ENCODE measurements around the gene RAE1. TPM values are rescaled to one million over a fixed set of nuclear protein-coding genes. Genes with fewer than 3 reads are reported as not detected.
"Not testable (repeated sequence)": the region's sequence is repeated elsewhere in the genome, so short reads cannot be mapped to it uniquely, and the experiment has no call there.

Gene RAE1
- total and polyA plus RNA-seq, 4 donors, result 3.6 to 19.4 (median 10.8) TPM

- intact Hi-C loops (cut with DNase I), result loop anchor here in 1 of 2 donors (5.0 kb wide), 1 partner anchor 883 kb away; the partner anchor contains the start of gene RTF2
- Histone ChIP-seq H3K4me3 (ENCODE audit: low read length in 2 of 2) (peak overlapping the region in 1 of 2 donors; percentile 59), H3K27ac (ENCODE audit: low read depth in 1 of 2, low read length in 2 of 2) (peak overlapping the region in 1 of 2 donors; percentile 45)
- not testable (repeated sequence) for H3K9me3 ChIP-seq (ENCODE audit: control insufficient read depth, low read length); H3K4me1 ChIP-seq (ENCODE audit: control insufficient read depth in 1 of 2, insufficient read depth in 2 of 2, low read length in 2 of 2); ATAC-seq (ENCODE audit: low FRiP score); DNase-seq; H3K36me3 ChIP-seq (ENCODE audit: control insufficient read depth in 1 of 2, insufficient read depth in 2 of 2, low read length in 1 of 2); H3K27me3 ChIP-seq (ENCODE audit: control insufficient read depth in 1 of 2, insufficient read depth in 2 of 2, low read length in 1 of 2)
- 20 to 21% methylated on average over 7 to 13 of the region's 24 CpGs for WGBS, 2 donors
These were observed 371 bp upstream of the RAE1 start for GRCh38 chr20:57350726-57351041.

DNA sequence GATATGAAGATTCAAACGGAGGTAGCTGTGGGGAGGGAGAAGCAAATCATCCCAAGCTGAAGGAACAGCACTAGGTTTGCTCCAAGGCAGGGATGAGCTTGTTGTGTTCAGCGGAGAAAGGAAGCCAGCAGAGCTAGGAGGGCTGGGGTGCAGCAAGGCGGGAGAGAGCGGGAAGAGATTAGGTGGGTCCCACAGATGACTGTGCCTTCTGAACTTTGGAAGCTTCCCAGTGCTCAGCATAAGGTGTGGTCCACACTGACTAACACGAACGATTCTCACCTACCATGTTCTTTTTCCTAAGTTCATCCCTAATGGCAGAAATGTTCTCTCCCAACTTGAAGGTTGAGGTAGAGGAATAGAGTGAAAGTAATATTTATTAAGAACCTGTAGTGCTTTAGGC is 1.2 kb downstream of the RAE1 start:
- Histone ChIP-seq H3K4me1 (ENCODE audit: control insufficient read depth in 1 of 2, insufficient read depth in 2 of 2, low read length in 2 of 2) (no peaks in the 10 kb centered on the region), H3K4me3 (ENCODE audit: low read length in 2 of 2) (no peak overlapping the region), H3K27me3 (ENCODE audit: control insufficient read depth in 1 of 2, insufficient read depth in 2 of 2, low read length in 1 of 2) (no peaks in the 10 kb centered on the region), H3K9me3 (ENCODE audit: control insufficient read depth, low read length) (no peaks in the 10 kb centered on the region), H3K36me3 (ENCODE audit: control insufficient read depth in 1 of 2, insufficient read depth in 2 of 2, low read length in 1 of 2) (peaks cover 0 to 6% of the 10 kb centered on the region in 2 donors), H3K27ac (ENCODE audit: low read depth in 1 of 2, low read length in 2 of 2) (no peak overlapping the region)
- 81 to 83% methylated on average over 6 of the region's 6 CpGs for WGBS, 2 donors
- ATAC-seq (ENCODE audit: low FRiP score) (no peak), DNase-seq (no peak)
- intact Hi-C loops (cut with DNase I), result loop anchor here in 1 of 2 donors (5.0 kb wide), 1 partner anchor 885 kb away; the partner anchor contains the start of gene RTF2

- intact Hi-C loops (cut with DNase I), result loop anchor here in 1 of 2 donors (5.0 kb wide), 1 partner anchor 886 kb away; the partner anchor contains the start of gene RTF2
- Histone ChIP-seq H3K27me3 (ENCODE audit: control insufficient read depth in 1 of 2, insufficient read depth in 2 of 2, low read length in 1 of 2) (no peaks in the 10 kb centered on the region), H3K4me1 (ENCODE audit: control insufficient read depth in 1 of 2, insufficient read depth in 2 of 2, low read length in 2 of 2) (no peaks in the 10 kb centered on the region), H3K9me3 (ENCODE audit: control insufficient read depth, low read length) (no peaks in the 10 kb centered on the region), H3K36me3 (ENCODE audit: control insufficient read depth in 1 of 2, insufficient read depth in 2 of 2, low read length in 1 of 2) (peaks cover 0 to 6% of the 10 kb centered on the region in 2 donors), H3K27ac (ENCODE audit: low read depth in 1 of 2, low read length in 2 of 2) (no peak overlapping the region), H3K4me3 (ENCODE audit: low read length in 2 of 2) (no peak overlapping the region)
- DNase-seq, result no peak
- 89 to 90% methylated on average over 9 of the region's 9 CpGs for WGBS, 2 donors
- ATAC-seq (ENCODE audit: low FRiP score), result no peak
These were observed 2.3 kb downstream of the RAE1 start for GRCh38 chr20:57353351-57353750.

GRCh38 chr20:57361517-57361916 is 10.5 kb downstream of the RAE1 start:
- Histone ChIP-seq H3K4me3 (ENCODE audit: low read length in 2 of 2) (no peak overlapping the region), H3K9me3 (ENCODE audit: control insufficient read depth, low read length) (no peaks in the 10 kb centered on the region), H3K27ac (ENCODE audit: low read depth in 1 of 2, low read length in 2 of 2) (no peak overlapping the region), H3K27me3 (ENCODE audit: control insufficient read depth in 1 of 2, insufficient read depth in 2 of 2, low read length in 1 of 2) (no peaks in the 10 kb centered on the region), H3K36me3 (ENCODE audit: control insufficient read depth in 1 of 2, insufficient read depth in 2 of 2, low read length in 1 of 2) (peaks cover 2 to 7% of the 10 kb centered on the region in 2 donors), H3K4me1 (ENCODE audit: control insufficient read depth in 1 of 2, insufficient read depth in 2 of 2, low read length in 2 of 2) (no peaks in the 10 kb centered on the region)
- ATAC-seq (ENCODE audit: low FRiP score), result no peak
- DNase-seq, result no peak
- intact Hi-C loops (cut with DNase I), result no loop called here
- WGBS, 2 donors, result 68 to 74% methylated on average over 6 of the region's 6 CpGs

DNA sequence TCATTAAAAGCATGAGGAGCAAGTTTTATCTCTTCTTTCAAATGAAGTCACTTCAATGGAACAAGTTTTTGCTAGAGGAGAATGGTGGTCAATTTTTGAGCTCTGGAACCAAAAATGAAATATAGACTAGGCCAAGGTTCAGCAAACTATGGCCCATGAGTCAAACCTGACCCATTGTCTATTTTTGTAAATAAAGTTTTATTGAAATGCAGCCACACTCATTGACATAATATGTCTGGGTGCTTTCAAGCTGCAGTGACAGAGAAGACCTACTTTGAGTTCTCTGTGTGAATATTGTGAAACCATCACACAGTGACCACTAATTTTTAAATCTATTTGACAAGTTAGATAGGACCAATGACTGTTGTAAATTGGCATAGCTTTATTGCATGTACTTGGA is 13.4 kb downstream of the RAE1 start:
- Histone ChIP-seq H3K4me1 (ENCODE audit: control insufficient read depth in 1 of 2, insufficient read depth in 2 of 2, low read length in 2 of 2) (no peaks in the 10 kb centered on the region), H3K9me3 (ENCODE audit: control insufficient read depth, low read length) (no peaks in the 10 kb centered on the region), H3K27ac (ENCODE audit: low read depth in 1 of 2, low read length in 2 of 2) (no peak overlapping the region), H3K36me3 (ENCODE audit: control insufficient read depth in 1 of 2, insufficient read depth in 2 of 2, low read length in 1 of 2) (peaks cover 5 to 7% of the 10 kb centered on the region in 2 donors), H3K27me3 (ENCODE audit: control insufficient read depth in 1 of 2, insufficient read depth in 2 of 2, low read length in 1 of 2) (no peaks in the 10 kb centered on the region), H3K4me3 (ENCODE audit: low read length in 2 of 2) (no peak overlapping the region)
- DNase-seq, result no peak
- ATAC-seq (ENCODE audit: low FRiP score), result no peak
- intact Hi-C loops (cut with DNase I), result no loop called here

GRCh38 chr20:57369596-57369995 is 18.5 kb downstream of the RAE1 start:
- H3K4me1 ChIP-seq (ENCODE audit: control insufficient read depth in 1 of 2, insufficient read depth in 2 of 2, low read length in 2 of 2), result no peaks in the 10 kb centered on the region
- WGBS, 2 donors, result 63 to 75% methylated on average over 3 of the region's 3 CpGs
- H3K27me3 ChIP-seq (ENCODE audit: control insufficient read depth in 1 of 2, insufficient read depth in 2 of 2, low read length in 1 of 2), result no peaks in the 10 kb centered on the region
- intact Hi-C loops (cut with DNase I), result no loop called here
- H3K4me3 ChIP-seq (ENCODE audit: low read length in 2 of 2), result no peak overlapping the region
- DNase-seq, result no peak
- H3K9me3 ChIP-seq (ENCODE audit: control insufficient read depth, low read length), result no peaks in the 10 kb centered on the region
- H3K36me3 ChIP-seq (ENCODE audit: control insufficient read depth in 1 of 2, insufficient read depth in 2 of 2, low read length in 1 of 2), result peaks cover 12 to 16% of the 10 kb centered on the region in 2 donors
- no peak overlapping the region for H3K27ac ChIP-seq (ENCODE audit: low read depth in 1 of 2, low read length in 2 of 2)
- ATAC-seq (ENCODE audit: low FRiP score), result no peak

GRCh38 chr20:57370316-57370715 is 19.3 kb downstream of the RAE1 start:
- H3K4me3 ChIP-seq (ENCODE audit: low read length in 2 of 2), result no peak overlapping the region
- 90 to 92% methylated on average over 9 of the region's 9 CpGs for WGBS, 2 donors
- no peaks in the 10 kb centered on the region for H3K27me3 ChIP-seq (ENCODE audit: control insufficient read depth in 1 of 2, insufficient read depth in 2 of 2, low read length in 1 of 2)
- ATAC-seq (ENCODE audit: low FRiP score) (no peak), DNase-seq (no peak)
- no peaks in the 10 kb centered on the region for H3K4me1 ChIP-seq (ENCODE audit: control insufficient read depth in 1 of 2, insufficient read depth in 2 of 2, low read length in 2 of 2)
- no peak overlapping the region for H3K27ac ChIP-seq (ENCODE audit: low read depth in 1 of 2, low read length in 2 of 2)
- intact Hi-C loops (cut with DNase I), result no loop called here
- no peaks in the 10 kb centered on the region for H3K9me3 ChIP-seq (ENCODE audit: control insufficient read depth, low read length)
- peaks cover 12 to 16% of the 10 kb centered on the region in 2 donors for H3K36me3 ChIP-seq (ENCODE audit: control insufficient read depth in 1 of 2, insufficient read depth in 2 of 2, low read length in 1 of 2)

DNA sequence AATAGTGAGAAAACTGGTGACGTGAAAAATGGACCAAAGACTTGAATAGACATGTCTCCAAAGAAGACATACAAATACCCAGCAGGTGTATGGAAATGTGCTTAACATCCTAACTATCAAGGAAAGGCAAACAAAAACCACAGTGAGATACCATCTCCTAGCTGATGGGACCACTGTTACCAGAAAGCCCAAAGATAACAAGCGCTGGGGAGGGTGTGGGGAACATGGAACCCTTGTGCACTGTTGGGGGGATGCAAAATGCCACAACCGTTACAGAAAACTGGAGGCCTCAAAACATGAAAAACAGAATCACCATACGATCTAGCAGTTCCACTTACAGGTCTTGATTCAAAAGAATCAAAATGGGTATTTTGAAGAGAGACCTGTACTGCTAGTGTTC is 20.3 kb downstream of the RAE1 start:
- H3K27me3 ChIP-seq (ENCODE audit: control insufficient read depth in 1 of 2, insufficient read depth in 2 of 2, low read length in 1 of 2), result no peaks in the 10 kb centered on the region
- 84 to 85% methylated on average over 4 of the region's 4 CpGs for WGBS, 2 donors
- no peak overlapping the region for H3K27ac ChIP-seq (ENCODE audit: low read depth in 1 of 2, low read length in 2 of 2)
- no peaks in the 10 kb centered on the region for H3K4me1 ChIP-seq (ENCODE audit: control insufficient read depth in 1 of 2, insufficient read depth in 2 of 2, low read length in 2 of 2)
- peaks cover 11 to 16% of the 10 kb centered on the region in 2 donors for H3K36me3 ChIP-seq (ENCODE audit: control insufficient read depth in 1 of 2, insufficient read depth in 2 of 2, low read length in 1 of 2)
- no peaks in the 10 kb centered on the region for H3K9me3 ChIP-seq (ENCODE audit: control insufficient read depth, low read length)
- intact Hi-C loops (cut with DNase I), result no loop called here
- DNase-seq (no peak), ATAC-seq (ENCODE audit: low FRiP score) (no peak)
- no peak overlapping the region for H3K4me3 ChIP-seq (ENCODE audit: low read length in 2 of 2)

DNA sequence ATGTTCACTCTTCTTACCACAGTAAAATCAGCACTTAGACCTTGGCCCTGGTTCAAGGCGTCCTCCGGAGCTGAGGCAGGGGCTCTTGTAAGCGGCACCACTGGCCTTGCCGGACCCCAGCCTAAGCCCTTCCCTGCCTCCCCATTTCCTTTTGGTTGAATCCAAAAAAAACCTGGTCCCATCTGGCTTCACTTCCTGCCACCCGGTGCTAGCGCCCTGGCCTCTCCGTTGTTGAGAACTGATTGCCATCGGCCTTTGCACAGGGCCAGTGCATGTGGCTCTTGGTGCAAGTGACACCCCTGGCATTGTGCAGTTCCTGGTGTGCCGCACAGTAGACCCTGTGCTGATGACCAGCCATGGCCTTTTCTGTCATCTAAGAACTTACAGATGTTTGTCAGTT is 21.1 kb downstream of the RAE1 start:
- H3K4me1 ChIP-seq (ENCODE audit: control insufficient read depth in 1 of 2, insufficient read depth in 2 of 2, low read length in 2 of 2), result no peaks in the 10 kb centered on the region
- H3K9me3 ChIP-seq (ENCODE audit: control insufficient read depth, low read length), result no peaks in the 10 kb centered on the region
- DNase-seq (no peak), ATAC-seq (ENCODE audit: low FRiP score) (no peak)
- intact Hi-C loops (cut with DNase I), result no loop called here
- peaks cover 11 to 16% of the 10 kb centered on the region in 2 donors for H3K36me3 ChIP-seq (ENCODE audit: control insufficient read depth in 1 of 2, insufficient read depth in 2 of 2, low read length in 1 of 2)
- H3K27ac ChIP-seq (ENCODE audit: low read depth in 1 of 2, low read length in 2 of 2), result no peak overlapping the region
- H3K4me3 ChIP-seq (ENCODE audit: low read length in 2 of 2), result no peak overlapping the region
- 79 to 83% methylated on average over 9 of the region's 9 CpGs for WGBS, 2 donors
- H3K27me3 ChIP-seq (ENCODE audit: control insufficient read depth in 1 of 2, insufficient read depth in 2 of 2, low read length in 1 of 2), result no peaks in the 10 kb centered on the region
